ENCODE results near the gene HOOK2.

Gene HOOK2

DNA sequence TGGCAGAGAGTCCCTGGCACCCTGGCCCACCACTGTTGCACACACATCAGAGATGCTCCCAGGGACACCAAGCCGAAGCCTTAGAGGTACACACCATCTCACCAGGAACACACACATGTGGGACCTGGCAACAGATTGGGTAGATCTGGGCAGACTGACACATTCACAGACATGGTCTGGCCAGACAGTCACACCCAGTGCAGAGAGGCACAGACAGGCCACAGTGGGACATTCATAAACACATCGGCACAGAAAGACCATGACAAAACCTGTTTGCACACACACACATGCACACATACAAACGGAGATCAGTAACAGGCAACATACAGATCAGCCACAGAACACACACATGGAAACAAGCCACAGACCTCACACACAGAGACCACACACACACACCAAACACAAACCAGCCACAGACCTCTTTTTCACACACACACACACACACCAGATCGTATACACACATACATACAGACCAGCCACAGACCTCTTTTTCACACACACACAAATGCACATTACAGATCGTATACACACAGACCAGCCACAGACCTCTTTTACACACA, 9.6 kb upstream of the HOOK2 start:
- no peak for ATAC-seq (ENCODE audit: low read depth)
- Histone ChIP-seq H3K9me3 (ENCODE audit: severe bottlenecking) (no peaks in the 10 kb centered on the region), H3K4me1 (ENCODE audit: insufficient read depth, poor library complexity, severe bottlenecking) (peaks cover 52% of the 10 kb centered on the region), H3K27me3 (ENCODE audit: insufficient read depth, poor library complexity, severe bottlenecking) (no peaks in the 10 kb centered on the region), H3K36me3 (ENCODE audit: low read depth) (no peaks in the 10 kb centered on the region), H3K4me3 (ENCODE audit: severe bottlenecking) (no peak overlapping the region), H3K27ac (ENCODE audit: poor library complexity, severe bottlenecking) (peak overlapping the region; percentile 99)
- DNase-seq (ENCODE audit: low spot score) = no peak
- TF ChIP-seq, protein P1, sequence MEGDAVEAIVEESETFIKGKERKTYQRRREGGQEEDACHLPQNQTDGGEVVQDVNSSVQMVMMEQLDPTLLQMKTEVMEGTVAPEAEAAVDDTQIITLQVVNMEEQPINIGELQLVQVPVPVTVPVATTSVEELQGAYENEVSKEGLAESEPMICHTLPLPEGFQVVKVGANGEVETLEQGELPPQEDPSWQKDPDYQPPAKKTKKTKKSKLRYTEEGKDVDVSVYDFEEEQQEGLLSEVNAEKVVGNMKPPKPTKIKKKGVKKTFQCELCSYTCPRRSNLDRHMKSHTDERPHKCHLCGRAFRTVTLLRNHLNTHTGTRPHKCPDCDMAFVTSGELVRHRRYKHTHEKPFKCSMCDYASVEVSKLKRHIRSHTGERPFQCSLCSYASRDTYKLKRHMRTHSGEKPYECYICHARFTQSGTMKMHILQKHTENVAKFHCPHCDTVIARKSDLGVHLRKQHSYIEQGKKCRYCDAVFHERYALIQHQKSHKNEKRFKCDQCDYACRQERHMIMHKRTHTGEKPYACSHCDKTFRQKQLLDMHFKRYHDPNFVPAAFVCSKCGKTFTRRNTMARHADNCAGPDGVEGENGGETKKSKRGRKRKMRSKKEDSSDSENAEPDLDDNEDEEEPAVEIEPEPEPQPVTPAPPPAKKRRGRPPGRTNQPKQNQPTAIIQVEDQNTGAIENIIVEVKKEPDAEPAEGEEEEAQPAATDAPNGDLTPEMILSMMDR (IDR thresholded peaks at IDR 0.05; ENCODE audit: poor library complexity, severe bottlenecking) = no peak

DNA sequence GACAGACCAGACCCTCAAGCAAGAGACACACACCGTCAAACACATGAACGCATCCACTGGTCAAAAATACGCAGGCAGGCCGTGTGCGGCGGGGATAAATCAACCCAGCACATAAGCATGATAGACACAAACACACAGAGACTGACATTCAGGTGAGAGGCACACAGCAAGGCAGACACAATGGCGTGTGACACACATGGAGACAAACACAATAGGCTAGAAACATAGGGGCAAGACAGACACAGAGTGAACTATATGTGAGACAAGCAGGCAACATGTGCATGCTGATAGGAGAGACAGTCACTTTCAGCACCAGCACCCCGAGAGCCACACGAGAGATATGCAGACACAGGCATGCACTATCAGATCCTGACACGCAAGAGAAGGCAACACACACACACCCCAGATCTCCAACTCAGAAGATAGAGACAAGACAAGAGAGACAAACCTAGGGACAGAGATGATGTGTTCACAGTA, 9.1 kb upstream of the HOOK2 start:
- Histone ChIP-seq H3K9me3 (ENCODE audit: severe bottlenecking) (no peaks in the 10 kb centered on the region), H3K4me3 (ENCODE audit: severe bottlenecking) (no peak overlapping the region), H3K27ac (ENCODE audit: poor library complexity, severe bottlenecking) (peak overlapping the region; percentile 99), H3K27me3 (ENCODE audit: insufficient read depth, poor library complexity, severe bottlenecking) (no peaks in the 10 kb centered on the region), H3K36me3 (ENCODE audit: low read depth) (no peaks in the 10 kb centered on the region), H3K4me1 (ENCODE audit: insufficient read depth, poor library complexity, severe bottlenecking) (peaks cover 53% of the 10 kb centered on the region)
- TF ChIP-seq, protein P1 (IDR thresholded peaks at IDR 0.05; ENCODE audit: poor library complexity, severe bottlenecking) = no peak
- no peak; the same call in 2 of the 3 replicates for ATAC-seq (ENCODE audit: low read depth)
- DNase-seq (ENCODE audit: low spot score) = no peak

DNA sequence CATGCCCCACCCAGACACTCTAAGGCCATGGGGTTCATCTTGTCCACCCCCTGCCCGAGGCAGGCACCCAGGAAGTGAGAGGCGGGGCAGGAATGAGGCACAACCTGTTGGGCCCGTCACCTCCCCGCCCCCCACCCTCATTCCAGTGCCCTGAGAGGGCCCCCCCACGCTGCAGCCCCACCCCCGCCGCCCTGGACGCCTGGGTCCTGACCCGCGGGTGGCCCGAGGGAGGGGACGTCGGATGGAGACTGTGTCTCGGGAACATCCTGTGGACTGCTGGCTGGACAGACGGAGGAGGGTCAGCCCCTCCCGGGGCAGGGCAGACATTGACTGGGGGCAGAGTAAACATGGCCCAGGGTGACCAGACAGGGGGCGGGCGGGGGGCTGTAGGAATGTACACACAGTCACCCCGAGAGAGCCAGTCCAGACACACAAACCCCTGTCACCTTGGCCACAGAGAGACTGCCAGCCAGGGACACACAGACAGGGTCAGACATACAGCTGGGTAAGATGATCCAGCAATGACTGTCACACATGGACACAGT, 8.6 kb upstream of the HOOK2 start:
- H3K36me3 ChIP-seq (ENCODE audit: low read depth) = no peaks in the 10 kb centered on the region
- H3K27ac ChIP-seq (ENCODE audit: poor library complexity, severe bottlenecking) = peak overlapping the region; percentile 99
- DNase-seq (ENCODE audit: low spot score) (peak; percentile 94), ATAC-seq (ENCODE audit: low read depth) (peak; percentile 63; the same call in 2 of the 3 replicates)
- H3K27me3 ChIP-seq (ENCODE audit: insufficient read depth, poor library complexity, severe bottlenecking) = no peaks in the 10 kb centered on the region
- H3K4me3 ChIP-seq (ENCODE audit: severe bottlenecking) = no peak overlapping the region
- TF ChIP-seq, protein P1 (IDR thresholded peaks at IDR 0.05; ENCODE audit: poor library complexity, severe bottlenecking) = no peak
- peaks cover 54% of the 10 kb centered on the region for H3K4me1 ChIP-seq (ENCODE audit: insufficient read depth, poor library complexity, severe bottlenecking)
- no peaks in the 10 kb centered on the region for H3K9me3 ChIP-seq (ENCODE audit: severe bottlenecking)

DNA sequence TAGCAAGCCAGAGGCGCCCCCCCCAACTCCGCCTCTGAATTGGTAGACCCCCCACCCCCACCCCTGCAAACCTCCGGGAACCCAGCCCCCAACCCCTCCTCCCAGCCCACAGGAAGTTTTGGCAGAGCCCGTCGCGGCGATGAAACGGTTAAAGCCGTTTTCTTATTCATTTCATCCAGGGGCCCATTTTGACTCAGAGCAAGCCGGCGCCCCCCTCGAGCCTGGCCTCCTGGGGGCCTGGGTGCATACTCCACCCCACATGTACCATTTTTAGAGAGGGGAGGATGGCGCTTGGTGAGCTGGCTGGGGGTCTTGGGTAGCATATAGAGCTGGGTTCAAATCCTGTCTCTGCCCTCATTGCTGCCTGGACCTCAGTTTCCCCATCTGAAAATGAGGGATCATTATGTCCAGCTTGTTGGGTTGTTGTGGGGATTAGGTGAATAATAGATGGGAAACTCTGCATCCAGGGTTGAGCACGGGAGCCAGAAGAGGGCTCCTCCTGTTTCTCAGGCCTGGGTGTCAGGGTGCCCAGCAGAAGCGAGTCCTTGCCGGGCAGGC, 8.0 kb upstream of the HOOK2 start:
- ATAC-seq (ENCODE audit: low read depth) = no peak; the same call in 2 of the 3 replicates

More for the DNA sequence above, 8.0 kb upstream of the HOOK2 start:
- TF ChIP-seq, protein P1 (IDR thresholded peaks at IDR 0.05; ENCODE audit: poor library complexity, severe bottlenecking) = no peak
- H3K36me3 ChIP-seq (ENCODE audit: low read depth) = no peaks in the 10 kb centered on the region
- H3K4me1 ChIP-seq (ENCODE audit: insufficient read depth, poor library complexity, severe bottlenecking) = peaks cover 50% of the 10 kb centered on the region
- H3K27me3 ChIP-seq (ENCODE audit: insufficient read depth, poor library complexity, severe bottlenecking) = no peaks in the 10 kb centered on the region
- peak overlapping the region; percentile 99 for H3K27ac ChIP-seq (ENCODE audit: poor library complexity, severe bottlenecking)
- H3K4me3 ChIP-seq (ENCODE audit: severe bottlenecking) = peak overlapping the region; percentile 30
- no peaks in the 10 kb centered on the region for H3K9me3 ChIP-seq (ENCODE audit: severe bottlenecking)
- DNase-seq (ENCODE audit: low spot score) = no peak

All from RWPE2 (cell line).